Endothelial cell of umbilical vein (primary cell): ENCODE measurements around the gene PDS5B.

Experiments used
- CTCF ChIP-seq, 2 donors: IDR thresholded peaks; 1 replicate in 1 of 2; 2 replicates in 1 of 2; pipeline ENCODE4 v1.5.1; 2011; ENCODE audit warnings: low read length in 2 of 2, mild to moderate bottlenecking in 2 of 2, moderate library complexity in 2 of 2, control low read depth in 1 of 2, inconsistent platforms in 1 of 2, low read depth in 1 of 2; ENCODE audit not compliant: insufficient read depth in 1 of 2; ENCODE audit errors: extremely low read depth in 1 of 2
- EZH2 ChIP-seq: IDR thresholded peaks from 2 replicates; pipeline ENCODE4 v1.6.1; 2012; ENCODE audit warnings: borderline replicate concordance, low read depth, mild to moderate bottlenecking, moderate library complexity, low read length, inconsistent platforms; ENCODE audit not compliant: severe bottlenecking
- GATA2 ChIP-seq: IDR thresholded peaks from 2 replicates; pipeline ENCODE4 v1.7.0; 2011; ENCODE audit warnings: low read depth, mild to moderate bottlenecking, moderate library complexity, mixed read lengths, low read length; ENCODE audit not compliant: insufficient read length, insufficient read depth
- JUN ChIP-seq: IDR thresholded peaks from 2 replicates; pipeline ENCODE4 v1.6.1; 2011; ENCODE audit warnings: borderline replicate concordance, low read depth; ENCODE audit not compliant: insufficient read length, insufficient read depth
- MAX ChIP-seq: IDR thresholded peaks from 2 replicates; pipeline ENCODE4 v1.6.1; 2011; ENCODE audit not compliant: insufficient read depth, insufficient read length
- POLR2A ChIP-seq: IDR thresholded peaks from 2 replicates; pipeline ENCODE4 v1.6.1; 2012; ENCODE audit warnings: low read depth, mild to moderate bottlenecking, control low read depth, low read length
- POLR2AphosphoS5 ChIP-seq: IDR thresholded peaks from 2 replicates; pipeline ENCODE4 v1.6.1; 2012; ENCODE audit warnings: low read depth, mild to moderate bottlenecking, control low read depth, low read length, moderate library complexity; ENCODE audit not compliant: insufficient read depth

- TF ChIP-seq CTCF (IDR thresholded peaks at IDR 0.05; ENCODE audit: extremely low read depth in 1 of 2, insufficient read depth in 1 of 2, low read depth in 1 of 2, low read length in 2 of 2) (no peak), JUN (no peak), POLR2A (no peak), EZH2 (no peak), POLR2AphosphoS5 (no peak), MAX (no peak), GATA2 (no peak)
These were observed 147.4 kb downstream of the PDS5B start for GRCh38 chr13:32733690-32734089.
